IMR-90 (cell line): ENCODE measurements around the gene HMGN1. TPM values are rescaled to one million over a fixed set of nuclear protein-coding genes. Genes with fewer than 3 reads are reported as not detected.

Experiments
- ATAC-seq: fragments of 200-7000 bp; cut with Tn5 transposase; 2 replicates; pipeline ENCODE4 v1.9.1; 2020; ENCODE audit warnings: low read depth, mild to moderate bottlenecking, moderate library complexity
- BruUV-seq: library from RNA; stranded (reverse); fragments of 400-500 nt; replicated peaks from 2 replicates; lab custom pipeline; 2021; lab: Mats Ljungman, UMichigan
- CTCF ChIA-PET: fragments of 300-600 bp; formaldehyde crosslinking; extraction: SDS; loops from one replicate; lab custom pipeline; 2021; ENCODE audit warnings: antibody characterized with exemption; lab: Yijun Ruan, JAX
- POLR2A ChIA-PET: fragments of 300-600 bp; sonication (Branson Sonifier 250); formaldehyde crosslinking; loops from one replicate; lab custom pipeline; 2022; ENCODE audit warnings: antibody characterized with exemption; ENCODE audit not compliant: unreplicated experiment; lab: Charles Lee
- DNase-seq: peaks from one replicate; pipeline ENCODE4 v3.0.0; 2013
- H2AFZ ChIP-seq: replicated peaks from 2 replicates; pipeline ENCODE3; 2013; ENCODE audit warnings: low read length, mild to moderate bottlenecking; ENCODE audit not compliant: poor library complexity
- H2AK5ac ChIP-seq: 2 replicates; pipeline ENCODE4 v1.6.1; 2013; ENCODE audit warnings: low read depth, low read length, inconsistent platforms
- H2AK9ac ChIP-seq: replicated peaks from 2 replicates; pipeline ENCODE3; 2013; ENCODE audit warnings: mild to moderate bottlenecking, low read depth, low read length, moderate library complexity; ENCODE audit not compliant: poor library complexity
- H2BK120ac ChIP-seq: 2 replicates; pipeline ENCODE4 v1.6.1; 2013; ENCODE audit warnings: low read depth, low read length, inconsistent platforms
- H2BK15ac ChIP-seq: 3 replicates; pipeline ENCODE4 v1.6.1; 2013; ENCODE audit warnings: low read depth, low read length, inconsistent platforms
- H2BK20ac ChIP-seq: 2 replicates; pipeline ENCODE4 v1.6.1; 2013; ENCODE audit warnings: low read depth, mild to moderate bottlenecking, inconsistent platforms, low read length, moderate library complexity
- H2BK5ac ChIP-seq: 2 replicates; pipeline ENCODE4 v1.6.1; 2013; ENCODE audit warnings: mild to moderate bottlenecking, low read depth, low read length, inconsistent platforms; ENCODE audit not compliant: poor library complexity, severe bottlenecking
- H3K14ac ChIP-seq: replicated peaks from 2 replicates; pipeline ENCODE4 v1.6.1; 2013; ENCODE audit warnings: low read depth, low read length, inconsistent platforms
- H3K18ac ChIP-seq: 2 replicates; pipeline ENCODE4 v1.6.1; 2013; ENCODE audit warnings: low read depth, low read length, control low read depth
- H3K23ac ChIP-seq: 2 replicates; pipeline ENCODE4 v1.6.1; 2013; ENCODE audit warnings: low read depth, low read length, inconsistent platforms
- H3K27ac ChIP-seq: 2 replicates; pipeline ENCODE4 v1.5.1; 2013; ENCODE audit warnings: mild to moderate bottlenecking, control low read depth, low read length; ENCODE audit not compliant: insufficient read depth
- H3K27me3 ChIP-seq: 2 replicates; pipeline ENCODE4 v1.6.1; 2013; ENCODE audit warnings: low read length; ENCODE audit not compliant: control insufficient read depth, insufficient read depth
- H3K36me3 ChIP-seq: 2 replicates; pipeline ENCODE4 v1.6.1; 2013; ENCODE audit warnings: low read length, mixed read lengths; ENCODE audit not compliant: control insufficient read depth, insufficient read depth
- H3K4ac ChIP-seq: 2 replicates; pipeline ENCODE4 v1.6.1; 2013; ENCODE audit warnings: low read depth, low read length, inconsistent platforms
- H3K4me1 ChIP-seq: 2 replicates; pipeline ENCODE4 v1.6.1; 2013; ENCODE audit warnings: low read length, mixed read lengths; ENCODE audit not compliant: control insufficient read depth, insufficient read depth
- H3K4me2 ChIP-seq: 2 replicates; pipeline ENCODE4 v1.6.1; 2013; ENCODE audit warnings: low read depth, mild to moderate bottlenecking, control low read depth, low read length, moderate library complexity
- H3K4me3 ChIP-seq: 2 replicates; pipeline ENCODE4 v1.5.1; 2013; ENCODE audit warnings: low read depth, mild to moderate bottlenecking, control low read depth, low read length, moderate library complexity; ENCODE audit not compliant: insufficient read depth
- H3K56ac ChIP-seq: 2 replicates; pipeline ENCODE4 v1.6.1; 2013; ENCODE audit warnings: low read length, inconsistent platforms; ENCODE audit not compliant: insufficient read depth; ENCODE audit errors: extremely low read depth
- H3K79me1 ChIP-seq, 2 experiments: 2 replicates each; pipeline ENCODE4 v1.6.1; 2013; ENCODE audit warnings: low read length in 2 of 2, inconsistent platforms in 1 of 2, low read depth in 1 of 2
- H3K9ac ChIP-seq: 2 replicates; pipeline ENCODE4 v1.6.1; 2013; ENCODE audit warnings: low read depth, low read length, control low read depth
- H3K9me1 ChIP-seq: 2 replicates; pipeline ENCODE4 v1.6.1; 2013; ENCODE audit warnings: low read length, inconsistent platforms; ENCODE audit not compliant: insufficient read depth
- H3K9me3 ChIP-seq: 2 replicates; pipeline ENCODE4 v1.6.1; 2013; ENCODE audit warnings: low read length; ENCODE audit not compliant: control insufficient read depth, insufficient read depth
- H4K20me1 ChIP-seq: 2 replicates; pipeline ENCODE4 v1.6.1; 2013; ENCODE audit warnings: low read length, inconsistent platforms; ENCODE audit not compliant: insufficient read depth
- H4K5ac ChIP-seq: 2 replicates; pipeline ENCODE4 v1.6.1; 2013; ENCODE audit warnings: mild to moderate bottlenecking, low read depth, low read length, control low read depth
- H4K8ac ChIP-seq, 2 experiments: 2 replicates each; pipeline ENCODE4 v1.6.1; 2013; ENCODE audit warnings: low read depth in 2 of 2, low read length in 2 of 2, control low read depth in 1 of 2, inconsistent platforms in 1 of 2
- H4K91ac ChIP-seq: 2 replicates; pipeline ENCODE4 v1.6.1; 2013; ENCODE audit warnings: low read depth, low read length, inconsistent platforms; ENCODE audit not compliant: insufficient read depth
- BHLHE40 ChIP-seq: fragments of 150-350 bp; IDR thresholded peaks from 2 replicates; pipeline ENCODE4 v1.6.1; 2016; ENCODE audit warnings: mild to moderate bottlenecking, low read depth, low read length
- CEBPB ChIP-seq: IDR thresholded peaks from 2 replicates; pipeline ENCODE4 v1.6.1; 2012; ENCODE audit warnings: low read depth, low read length, improper control_type of control experiment
- CHD1 ChIP-seq: IDR thresholded peaks from 2 replicates; pipeline ENCODE4 v1.6.1; 2012; ENCODE audit warnings: low read depth, low read length, improper control_type of control experiment
- CTCF ChIP-seq: conservative IDR thresholded peaks from 2 replicates; pipeline ENCODE4 v1.5.1; 2012; ENCODE audit warnings: mild to moderate bottlenecking, low read depth, low read length, improper control_type of control experiment
- FOS ChIP-seq: fragments of 150-350 bp; IDR thresholded peaks from 2 replicates; pipeline ENCODE4 v1.6.1; 2016; ENCODE audit warnings: low read depth, low read length
- MAFK ChIP-seq: IDR thresholded peaks from 2 replicates; pipeline ENCODE4 v1.6.1; 2012; ENCODE audit warnings: low read depth, low read length, improper control_type of control experiment
- RAD21 ChIP-seq: IDR thresholded peaks from 2 replicates; pipeline ENCODE4 v1.6.1; 2012; ENCODE audit warnings: low read length, improper control_type of control experiment
- RFX5 ChIP-seq: IDR thresholded peaks from 2 replicates; pipeline ENCODE4 v1.8.0; 2012; ENCODE audit warnings: low read depth, mild to moderate bottlenecking, low read length, moderate library complexity
- WGBS, 2 experiments: methylation state at CpG; one replicate each; pipeline versions ENCODE4 v1.1.5 to v1.1.7; 2013; ENCODE audit warnings: missing lambda C conversion rate in 2 of 2; ENCODE audit not compliant: insufficient read length in 1 of 2; ENCODE audit errors: extremely low coverage in 2 of 2; 5-methylcytosine and 5-hydroxymethylcytosine counted together
- dilution Hi-C: fragments of 300-500 bp; cut with HindIII; formaldehyde crosslinking; loops from one replicate; pipeline ENCODE4 v1.14.3; 2018; ENCODE audit warnings: low sequenced_read_pairs; ENCODE audit not compliant: unreplicated experiment
- in situ Hi-C: fragments of 300-500 bp; cut with MboI; formaldehyde crosslinking; loops from 3 replicates; pipeline ENCODE4 v1.14.3; 2019; ENCODE audit warnings: low sequenced_read_pairs, inconsistent platforms, mixed read lengths
- intact Hi-C: fragments of 100-400 bp; cut with micrococcal nuclease; formaldehyde crosslinking; loops from 2 replicates; pipeline ENCODE4 v1.10.0; 2022
- polyA plus RNA-seq, 3 experiments: library from polyadenylated mRNA; depleted of rRNA; stranded (reverse); fragments of >200 nt; gene quantifications; 2 replicates each; pipeline ENCODE4 v1.2.3, GENCODE V29; 2012; ENCODE audit warnings: low replicate concordance in 1 of 3
- total RNA-seq: library from RNA; depleted of rRNA; stranded (reverse); fragments of >200 nt; gene quantifications from 2 replicates; pipeline ENCODE4 v1.2.3, GENCODE V29; 2012

HMGN1 gene
- total and polyA plus RNA-seq, 2 of the 4 experiments (the other 2 are of a cell fraction): 55.2 to 155 TPM

DNA sequence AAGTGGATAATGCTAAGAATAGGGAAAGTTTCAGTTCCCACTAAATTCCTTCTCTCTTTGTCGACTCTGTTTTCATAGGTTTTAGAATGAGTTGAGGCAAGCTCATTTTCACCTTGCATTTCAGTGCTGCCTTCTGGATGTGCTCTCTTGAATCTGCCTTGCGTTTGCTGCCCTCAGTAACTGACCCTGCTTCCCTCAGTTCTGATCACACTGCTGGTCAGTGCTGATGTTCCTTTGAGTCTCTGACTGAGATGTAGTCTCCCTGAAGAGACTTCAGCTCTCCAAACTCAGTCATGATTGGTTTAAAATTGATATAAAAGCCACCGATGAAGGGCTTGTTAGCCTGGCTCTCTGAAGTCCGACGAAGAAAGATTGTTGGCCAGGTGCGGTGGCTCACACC, 25.2 kb upstream of the HMGN1 start:
- Histone ChIP-seq H3K27ac (no peak overlapping the region), H4K8ac (no peak overlapping the region), H4K91ac (no peak overlapping the region), H2AK9ac (no peak overlapping the region), H3K4me3 (no peak overlapping the region), H3K36me3 (no peaks in the 10 kb centered on the region), H3K4me1 (0 out of 2 replicates have a peak, but pooled peaks cover 1% of the 10 kb centered on the region), H3K4ac (peak overlapping the region; percentile 24; the same call in 1 of the 2 replicates), H4K20me1 (no peaks in the 10 kb centered on the region), H3K56ac (no peak overlapping the region), H3K79me1 (no peaks in the 10 kb centered on the region), H4K5ac (no peak overlapping the region), H2AK5ac (no peak overlapping the region), H3K27me3 (0 out of 2 replicates have a peak, but pooled peaks cover 2% of the 10 kb centered on the region), H2BK20ac (peak overlapping the region; percentile 22; the same call in 1 of the 2 replicates), H3K9me1 (no peaks in the 10 kb centered on the region), H3K4me2 (no peak overlapping the region), H3K14ac (no peak overlapping the region), H2AFZ (peak overlapping the region; percentile 16), H2BK15ac (no peak overlapping the region), H3K9ac (no peak overlapping the region), H2BK120ac (no peak overlapping the region), H3K18ac (no peak overlapping the region), H3K9me3 (no peaks in the 10 kb centered on the region), H2BK5ac (no peak overlapping the region), H3K23ac (no peak overlapping the region)
- dilution Hi-C loops: no loop called here
- ChIA-PET POLR2A (no interaction called here), CTCF (no interaction called here)
- intact Hi-C loops: no loop called here
- no TSS peak for BruUV-seq
- DNase-seq (no peak), ATAC-seq (no peak)
- whole genome bisulfite sequencing, 2 experiments: 75% methylated on average over 4 of the region's 6 CpGs; no CpG with 5 or more reads in 1 of the 2 experiments
- TF ChIP-seq CHD1 (no peak), BHLHE40 (no peak), RAD21 (no peak), CEBPB (no peak), RFX5 (no peak), MAFK (no peak), CTCF (no peak), FOS (no peak)
- in situ Hi-C loops: no loop called here
